ENCODE results near the gene HOXB3.

HOXB3 gene

GRCh38 chr17:48569674-48570324, 20.2 kb downstream of the HOXB3 start:
- DNase-seq (ENCODE audit: low read depth), result no peak

GRCh38 chr17:48569240-48569582, 20.8 kb downstream of the HOXB3 start:
- no peak for DNase-seq (ENCODE audit: low read depth)

DNA sequence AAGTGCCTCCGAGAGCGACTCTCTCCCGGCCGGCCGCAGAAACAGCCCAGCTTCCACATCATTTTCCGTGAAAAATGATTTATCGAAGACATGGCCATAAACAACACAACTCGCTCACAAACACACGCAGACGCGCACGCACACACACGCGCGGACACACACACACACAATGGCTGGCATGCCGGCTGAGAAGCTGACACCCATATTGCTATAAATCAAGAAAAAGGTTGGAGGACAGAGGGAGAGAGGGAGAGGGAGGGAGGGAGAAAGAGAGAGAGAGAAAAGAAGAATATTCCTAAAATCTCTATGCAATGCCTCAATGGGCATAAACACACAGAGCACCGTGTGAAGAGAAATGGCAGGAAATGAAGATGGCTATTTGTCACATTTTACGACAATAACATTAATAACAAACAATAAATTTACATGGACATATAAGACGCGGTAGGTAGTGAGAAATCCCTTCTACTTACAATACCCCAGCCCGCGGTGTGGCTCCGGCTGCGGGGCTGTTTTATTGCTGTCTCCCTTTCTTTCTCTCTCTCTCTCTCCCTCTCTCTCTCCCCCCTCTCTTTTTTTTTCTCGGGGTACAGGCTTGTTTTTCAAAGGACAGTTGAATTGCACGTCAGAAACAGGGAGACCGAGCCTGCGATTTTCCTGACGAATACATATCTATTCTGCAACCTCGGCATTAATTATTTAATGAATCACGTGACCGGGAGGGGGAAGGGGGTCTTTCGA, 21.4 kb downstream of the HOXB3 start:
- no peak for DNase-seq (ENCODE audit: low read depth)

DNA sequence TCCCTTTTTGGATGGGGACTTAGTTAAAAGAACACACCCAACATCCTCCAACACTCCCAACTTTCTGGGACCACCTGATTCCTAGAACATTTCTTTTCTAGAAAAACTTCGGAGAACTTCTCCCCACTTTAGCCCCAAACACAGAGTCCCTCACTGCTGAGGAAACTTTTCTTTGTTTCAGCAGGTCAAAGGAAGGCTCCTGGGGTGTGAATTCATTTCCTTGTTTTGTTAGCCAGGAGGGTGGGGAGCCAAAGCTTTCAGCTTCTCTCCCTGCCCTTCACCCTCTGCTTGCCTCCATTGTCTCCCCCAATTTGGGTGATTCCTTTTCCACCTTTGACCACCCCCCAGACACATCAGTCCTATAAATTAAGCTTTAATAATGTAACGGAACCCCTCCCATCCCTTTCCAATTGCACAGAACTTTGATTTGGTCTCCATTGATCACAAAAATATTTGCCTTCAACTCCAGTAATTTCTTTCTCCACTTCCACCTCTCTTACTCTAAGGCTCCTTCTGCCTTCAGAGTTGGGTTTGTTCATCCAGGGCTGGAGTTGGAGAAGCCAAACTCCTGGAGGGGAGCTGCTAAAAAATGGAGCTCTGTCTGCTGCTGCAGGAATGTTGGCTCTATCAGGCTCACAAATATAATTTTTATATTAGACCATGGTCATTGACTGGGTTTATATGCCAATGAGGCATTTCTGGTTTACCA, 22.2 kb downstream of the HOXB3 start:
- DNase-seq (ENCODE audit: low read depth), result no peak

- DNase-seq (ENCODE audit: low read depth), result no peak
These were observed 22.8 kb downstream of the HOXB3 start for GRCh38 chr17:48567209-48567608.

DNA sequence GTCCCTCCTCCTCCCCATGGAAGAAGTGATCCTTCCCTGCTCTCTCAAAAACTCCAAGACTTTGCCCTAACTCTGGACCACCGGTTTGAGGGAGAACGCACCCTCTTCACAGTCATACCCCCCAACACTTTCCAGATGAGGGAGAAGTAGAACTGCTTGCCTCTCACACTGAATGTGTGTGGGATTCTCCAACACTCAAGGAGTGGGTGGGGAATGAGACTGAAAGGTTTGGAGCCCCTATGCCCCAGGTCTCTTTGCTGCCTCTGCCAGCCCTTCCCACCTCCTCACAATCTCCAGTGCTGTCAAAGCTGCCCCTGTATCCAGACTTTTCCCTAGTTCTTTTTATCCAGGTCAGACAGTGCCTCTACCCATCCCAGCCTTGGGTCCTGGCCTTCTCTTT, 23.3 kb downstream of the HOXB3 start:
- no peak for DNase-seq (ENCODE audit: low read depth)

DNA sequence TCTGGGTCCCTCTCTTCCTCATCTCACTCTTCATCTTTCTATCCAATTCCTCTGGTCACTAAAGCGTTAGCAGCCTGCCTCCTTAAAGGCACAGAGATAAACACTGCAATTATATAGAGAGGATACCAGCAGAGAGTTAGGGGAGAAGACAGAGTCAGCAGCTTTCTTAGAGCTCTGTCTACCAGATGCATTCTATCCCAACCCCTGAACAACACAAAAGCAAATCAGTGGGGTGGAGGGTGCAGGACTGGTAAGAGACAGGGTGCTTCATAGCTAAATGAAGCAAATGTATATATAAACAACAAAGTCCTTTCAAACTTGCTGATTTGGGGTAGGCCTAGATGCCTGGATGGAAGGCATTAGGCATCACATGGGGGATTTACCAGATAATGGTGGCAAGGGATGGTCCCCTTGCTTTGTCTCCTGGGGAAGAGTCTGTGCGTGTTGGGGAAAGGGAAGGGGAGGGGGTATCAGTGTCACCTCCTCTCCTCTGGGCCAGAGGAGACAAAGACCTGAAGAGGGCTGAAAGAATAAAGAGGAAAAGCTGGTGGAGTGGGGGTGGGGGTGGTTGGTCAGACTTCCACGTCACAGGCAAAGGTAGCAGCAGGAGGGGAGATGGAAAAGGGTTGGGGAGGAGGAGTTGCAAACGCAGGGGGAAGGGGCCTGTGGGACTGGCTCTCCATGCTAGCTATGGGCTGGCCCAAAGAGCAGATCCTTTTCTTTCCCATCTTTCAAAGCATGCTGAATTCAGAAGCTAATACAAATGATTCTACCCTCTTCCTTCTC, 23.9 kb downstream of the HOXB3 start:
- DNase-seq (ENCODE audit: low read depth), result no peak

DNA sequence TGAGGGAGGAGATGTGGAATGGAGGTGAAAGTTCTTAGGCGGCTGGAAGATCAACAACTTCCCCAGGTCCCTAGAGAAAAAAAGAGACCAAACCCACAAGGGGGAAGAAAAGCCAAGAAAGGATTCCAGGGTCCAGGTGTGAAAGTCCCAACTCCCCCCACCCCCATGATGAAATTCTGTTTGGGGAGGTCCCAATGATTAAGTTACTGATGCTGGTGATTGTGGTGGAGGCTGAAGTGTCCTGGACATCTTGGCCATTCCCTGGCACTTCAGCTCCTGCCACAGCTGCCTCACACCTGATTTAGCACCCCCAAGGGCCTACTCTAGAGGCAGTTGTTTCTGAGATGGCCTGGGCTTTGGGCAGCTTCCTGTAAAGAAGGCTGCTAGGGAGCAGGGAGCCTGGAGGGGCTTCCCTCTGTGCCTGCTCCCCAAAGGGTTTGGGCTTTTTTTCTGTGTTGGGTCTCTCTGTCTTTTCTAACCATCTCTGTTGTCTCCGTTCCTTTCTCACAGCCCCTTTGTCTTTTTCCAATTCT, 25.0 kb downstream of the HOXB3 start:
- DNase-seq (ENCODE audit: low read depth), result no peak

DNA sequence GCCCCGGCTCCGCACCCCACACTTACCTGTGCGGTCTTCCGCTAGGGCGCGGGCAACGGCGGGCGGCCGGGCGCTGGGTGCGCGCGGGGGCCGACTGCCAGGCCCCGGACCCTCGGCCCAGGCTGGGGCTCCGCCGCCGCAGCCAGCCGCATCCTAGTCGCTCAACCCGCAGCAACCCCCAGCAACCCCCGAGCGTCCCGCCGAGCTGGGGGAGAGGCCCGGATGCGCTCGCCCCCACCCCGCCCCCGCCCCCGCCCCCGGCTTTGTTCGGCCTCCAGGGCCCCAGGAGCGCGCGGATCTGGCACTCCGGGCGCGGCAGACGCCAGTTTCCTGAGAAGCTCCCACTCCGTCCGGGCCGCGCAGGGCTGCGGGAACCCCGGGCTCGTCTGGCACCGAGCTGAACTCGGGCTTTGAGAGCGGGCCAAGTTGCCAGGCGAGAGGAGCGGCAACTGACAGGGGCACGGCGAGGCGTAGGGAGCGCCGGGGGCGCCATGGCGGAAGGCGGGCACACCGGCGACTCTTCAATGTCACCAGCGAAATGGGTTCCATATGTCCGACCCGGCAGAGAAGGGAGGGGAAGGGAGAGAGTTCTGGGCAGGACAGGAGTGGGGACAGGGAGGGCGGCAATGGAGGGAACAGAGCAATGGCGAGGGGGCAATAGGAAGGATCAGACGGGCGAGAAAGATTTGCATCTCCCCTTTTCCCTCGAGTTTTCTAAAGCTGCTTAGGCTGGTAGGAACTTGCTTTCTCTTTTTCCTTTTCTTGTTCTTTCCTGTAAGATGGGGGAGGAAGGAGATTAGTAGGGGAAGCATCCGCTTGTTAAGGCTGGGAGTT, 25.6 kb downstream of the HOXB3 start:
- no peak for DNase-seq (ENCODE audit: low read depth)

GRCh38 chr17:48563867-48564187, 26.2 kb downstream of the HOXB3 start:
- DNase-seq (ENCODE audit: low read depth), result no peak

DNA sequence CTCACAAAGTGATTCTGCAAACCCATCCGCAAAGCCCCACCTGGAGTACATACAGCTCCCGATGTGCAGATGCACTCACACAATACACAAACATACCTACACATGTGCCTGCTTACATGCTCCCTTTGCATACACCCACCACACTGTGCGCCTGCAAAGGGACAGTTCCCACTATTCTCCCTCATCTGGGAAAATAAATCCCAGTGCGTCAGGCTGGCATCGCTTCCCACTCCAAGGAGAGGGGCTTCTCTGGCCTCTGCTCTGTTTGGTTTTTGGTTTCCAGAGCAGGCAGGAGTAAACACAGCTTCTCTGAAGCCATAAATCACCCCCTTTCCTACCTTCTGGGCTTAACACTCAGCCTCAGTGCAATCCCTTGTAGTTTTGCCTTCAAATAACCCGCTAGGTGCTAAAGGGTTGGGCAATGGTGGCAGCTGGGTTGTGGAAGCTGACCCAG, 26.6 kb downstream of the HOXB3 start:
- no peak for DNase-seq (ENCODE audit: low read depth)

DNA sequence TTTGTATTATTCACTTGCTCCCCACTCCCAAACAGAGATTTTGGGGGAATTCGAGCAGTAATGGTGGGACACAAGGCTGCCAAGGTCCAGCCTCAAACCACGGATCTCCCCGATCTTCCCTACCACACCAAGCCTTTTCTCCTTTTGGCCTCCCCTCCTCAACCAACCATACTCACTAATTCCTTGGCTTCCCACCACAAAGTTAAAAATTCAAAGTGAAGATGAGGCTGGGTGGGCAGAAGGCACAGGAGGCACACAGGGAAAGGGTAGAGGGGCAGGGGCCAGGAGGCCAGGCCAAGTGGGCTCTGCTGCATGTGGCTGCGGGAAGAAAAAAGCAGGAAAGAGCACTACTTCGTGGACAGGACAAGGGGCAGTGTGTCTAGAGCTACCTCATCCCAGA, 27.1 kb downstream of the HOXB3 start:
- no peak for DNase-seq (ENCODE audit: low read depth)

DNA sequence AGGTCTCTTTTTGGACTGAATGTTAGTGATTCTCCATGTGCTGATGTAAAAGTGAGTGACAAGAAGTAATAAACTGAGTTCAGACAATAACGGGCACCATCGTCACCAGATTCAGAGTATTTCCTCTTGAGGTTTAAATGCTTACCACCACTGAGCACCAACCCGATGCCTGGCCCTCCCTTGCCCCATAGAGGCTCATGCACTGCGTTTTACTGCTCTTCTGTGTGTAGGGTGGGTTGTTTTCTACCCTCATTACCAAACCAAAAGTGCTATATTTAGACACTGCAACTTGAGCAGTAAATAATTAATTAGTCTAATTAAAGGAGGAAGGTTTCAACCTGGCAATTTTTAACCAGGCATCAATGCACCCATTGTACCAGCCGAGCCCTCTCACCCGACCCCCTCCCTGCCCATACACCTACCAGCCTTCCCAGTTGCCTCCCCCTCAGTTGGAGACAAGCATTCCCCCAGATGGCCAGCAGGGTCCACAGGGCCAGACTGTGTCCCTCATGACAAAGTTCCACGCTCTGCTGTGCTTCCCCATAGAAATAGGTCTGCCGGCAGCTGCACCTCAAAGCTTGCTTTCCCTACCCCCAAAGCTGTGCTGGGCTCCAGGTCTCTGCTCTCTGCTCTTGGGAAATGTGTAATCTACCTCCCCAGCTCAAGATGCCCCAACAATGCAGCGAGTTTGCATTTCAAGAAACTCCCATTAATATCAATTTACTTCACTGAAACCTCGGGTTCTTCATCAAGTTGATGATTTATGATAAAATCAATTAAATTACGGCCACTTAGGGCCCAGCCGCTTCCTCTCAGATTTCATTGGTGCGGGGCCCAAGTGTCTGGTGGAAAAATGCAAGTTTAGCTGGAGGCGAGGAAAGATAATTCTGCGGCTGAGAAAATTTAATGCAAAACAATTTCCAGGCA, 27.9 kb downstream of the HOXB3 start:
- DNase-seq (ENCODE audit: low read depth), result no peak

- no peak for DNase-seq (ENCODE audit: low read depth)
These were observed 29.9 kb downstream of the HOXB3 start for GRCh38 chr17:48559840-48560817.

GRCh38 chr17:48559122-48559839, 30.8 kb downstream of the HOXB3 start:
- DNase-seq (ENCODE audit: low read depth), result no peak

DNA sequence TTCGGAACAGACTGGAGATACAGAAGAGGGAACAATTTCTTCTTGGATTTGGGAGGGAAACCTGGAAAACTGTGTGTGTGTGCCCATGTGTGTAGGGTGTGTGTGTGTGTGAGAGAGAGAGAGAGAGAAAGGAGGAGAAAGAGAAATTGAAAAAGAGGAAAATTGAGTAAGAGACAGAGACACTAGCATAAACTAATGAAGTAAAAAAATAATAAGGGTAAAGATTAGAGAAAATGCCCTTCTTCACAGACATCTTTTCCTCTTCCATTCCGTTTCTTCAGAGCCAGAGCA, 31.3 kb downstream of the HOXB3 start:
- no peak for DNase-seq (ENCODE audit: low read depth)

DNA sequence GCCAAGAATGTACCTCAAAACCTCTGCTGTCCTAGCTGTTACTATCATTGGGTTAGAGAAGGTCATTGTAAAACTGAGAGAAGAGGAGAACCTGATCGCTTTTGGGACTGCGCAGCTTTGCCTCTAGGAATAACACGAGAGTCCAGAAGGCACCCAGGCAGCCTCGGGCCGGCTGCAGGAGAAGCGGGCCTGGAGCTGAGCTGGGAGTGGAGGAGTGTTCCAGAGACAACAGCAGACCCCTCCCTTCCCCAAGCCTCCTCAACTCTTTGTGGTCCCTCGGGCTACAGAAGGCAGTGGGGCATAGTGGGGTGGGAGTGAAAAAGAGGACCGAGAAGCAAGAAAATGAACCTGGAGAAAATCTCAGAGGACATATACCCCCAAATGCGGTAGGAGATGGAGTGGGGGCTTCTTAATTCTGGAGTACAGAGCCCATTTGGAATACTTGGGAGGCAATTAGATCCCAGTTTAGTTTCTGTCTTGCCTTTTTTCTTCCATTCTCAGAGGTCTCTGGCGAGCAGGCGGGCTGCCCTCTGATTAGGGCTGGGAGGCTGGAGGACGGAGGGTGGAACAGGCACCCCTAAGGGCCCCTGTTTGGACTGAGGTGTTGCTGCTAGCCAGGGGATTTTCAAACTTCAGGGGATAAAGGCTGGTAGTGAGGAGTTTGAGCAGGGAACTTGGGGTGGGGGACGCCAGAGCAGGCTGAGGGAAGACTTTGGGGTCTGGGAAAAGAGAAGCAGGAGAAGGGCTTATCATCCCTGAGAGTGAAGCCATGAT, 31.8 kb downstream of the HOXB3 start:
- DNase-seq (ENCODE audit: low read depth), result no peak

All from stimulated activated CD8-positive, alpha-beta memory T cell treated with anti-CD3 and anti-CD28 coated beads, Interleukin-12 subunit alpha, Interleukin-12 subunit beta, amount 100 ng/mL, for 4 hours (primary cell).